ENCODE results near the gene SRMS.
A peak's percentile ranks its signal among the peaks of the same experiment; 100 is the strongest.

SRMS gene

GRCh38 chr20:63554361-63555278, 7.1 kb upstream of the SRMS start:
- no peak for TF ChIP-seq CTCF (conservative IDR thresholded peaks at IDR 0.05; ENCODE audit: low read depth, low read length)
- no peak overlapping the region for H2AFZ ChIP-seq (ENCODE audit: low read depth)
- peaks cover 68% of the 10 kb centered on the region for H3K27me3 ChIP-seq (ENCODE audit: insufficient read depth, low read depth)
- no peak overlapping the region for H3K9ac ChIP-seq
- no peaks in the 10 kb centered on the region for H3K79me2 ChIP-seq (ENCODE audit: insufficient read depth, low read depth)
- H3K4me1 ChIP-seq (ENCODE audit: low read depth, poor library complexity, severe bottlenecking) = peaks cover 17% of the 10 kb centered on the region
- no peaks in the 10 kb centered on the region for H4K20me1 ChIP-seq (ENCODE audit: insufficient read depth)
- peak overlapping the region; percentile 89; the same call in 1 of the 2 replicates for H3K4me2 ChIP-seq
- H3K4me3 ChIP-seq (IDR thresholded peaks at IDR 0.05; ENCODE audit: insufficient read depth, low read depth, low read length) = no peak overlapping the region
- no peak overlapping the region for H3K27ac ChIP-seq
- H3K36me3 ChIP-seq (ENCODE audit: insufficient read depth) = no peaks in the 10 kb centered on the region

DNA sequence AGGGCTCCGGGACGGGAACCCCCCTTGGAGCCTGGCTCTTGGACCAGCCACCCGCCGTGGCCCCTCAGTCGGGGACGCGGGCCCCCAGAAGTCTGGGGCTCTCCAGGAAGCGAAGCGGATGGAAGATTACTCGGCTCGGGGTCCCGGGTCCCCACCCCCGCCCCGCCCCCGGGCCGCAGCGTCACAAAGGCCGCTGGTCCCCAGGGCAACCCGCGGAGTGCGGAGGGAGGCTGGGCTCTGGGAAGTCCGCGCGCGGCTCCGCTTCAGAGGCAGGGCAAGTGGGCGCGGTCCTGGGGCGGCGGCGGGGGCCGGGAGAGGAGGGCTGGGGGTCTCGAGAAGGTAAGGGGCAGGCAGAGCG, 6.4 kb upstream of the SRMS start, which contains the start of gene FNDC11:
FNDC11 (plus strand) TSS at position 227 of the 358 bp plus-strand sequence. CDS start 1,505 bp downstream, outside the sequence.
- Histone ChIP-seq H3K36me3 (ENCODE audit: insufficient read depth) (no peaks in the 10 kb centered on the region), H4K20me1 (ENCODE audit: insufficient read depth) (no peaks in the 10 kb centered on the region), H3K4me3 (IDR thresholded peaks at IDR 0.05; ENCODE audit: insufficient read depth, low read depth, low read length) (no peak within 1 kb of the TSS), H2AFZ (ENCODE audit: low read depth) (peak within 1 kb of the TSS; percentile 64), H3K27ac (no peak within 1 kb of the TSS), H3K79me2 (ENCODE audit: insufficient read depth, low read depth) (no peaks in the 10 kb centered on the region), H3K9ac (no peak within 1 kb of the TSS), H3K27me3 (ENCODE audit: insufficient read depth, low read depth) (peaks cover 73% of the 10 kb centered on the region), H3K4me1 (ENCODE audit: low read depth, poor library complexity, severe bottlenecking) (peaks cover 17% of the 10 kb centered on the region), H3K4me2 (peak within 1 kb of the TSS; percentile 89)
- no peak for TF ChIP-seq CTCF (conservative IDR thresholded peaks at IDR 0.05; ENCODE audit: low read depth, low read length)

GRCh38 chr20:63553251-63553932, 5.8 kb upstream of the SRMS start:
- Histone ChIP-seq H2AFZ (ENCODE audit: low read depth) (peak overlapping the region; percentile 64), H3K4me1 (ENCODE audit: low read depth, poor library complexity, severe bottlenecking) (peaks cover 17% of the 10 kb centered on the region), H3K79me2 (ENCODE audit: insufficient read depth, low read depth) (no peaks in the 10 kb centered on the region), H3K27ac (no peak overlapping the region), H4K20me1 (ENCODE audit: insufficient read depth) (no peaks in the 10 kb centered on the region), H3K4me2 (peak overlapping the region; percentile 89), H3K9ac (no peak overlapping the region), H3K27me3 (ENCODE audit: insufficient read depth, low read depth) (peaks cover 78% of the 10 kb centered on the region), H3K36me3 (ENCODE audit: insufficient read depth) (no peaks in the 10 kb centered on the region), H3K4me3 (IDR thresholded peaks at IDR 0.05; ENCODE audit: insufficient read depth, low read depth, low read length) (no peak overlapping the region)
- TF ChIP-seq CTCF (conservative IDR thresholded peaks at IDR 0.05; ENCODE audit: low read depth, low read length) = no peak

DNA sequence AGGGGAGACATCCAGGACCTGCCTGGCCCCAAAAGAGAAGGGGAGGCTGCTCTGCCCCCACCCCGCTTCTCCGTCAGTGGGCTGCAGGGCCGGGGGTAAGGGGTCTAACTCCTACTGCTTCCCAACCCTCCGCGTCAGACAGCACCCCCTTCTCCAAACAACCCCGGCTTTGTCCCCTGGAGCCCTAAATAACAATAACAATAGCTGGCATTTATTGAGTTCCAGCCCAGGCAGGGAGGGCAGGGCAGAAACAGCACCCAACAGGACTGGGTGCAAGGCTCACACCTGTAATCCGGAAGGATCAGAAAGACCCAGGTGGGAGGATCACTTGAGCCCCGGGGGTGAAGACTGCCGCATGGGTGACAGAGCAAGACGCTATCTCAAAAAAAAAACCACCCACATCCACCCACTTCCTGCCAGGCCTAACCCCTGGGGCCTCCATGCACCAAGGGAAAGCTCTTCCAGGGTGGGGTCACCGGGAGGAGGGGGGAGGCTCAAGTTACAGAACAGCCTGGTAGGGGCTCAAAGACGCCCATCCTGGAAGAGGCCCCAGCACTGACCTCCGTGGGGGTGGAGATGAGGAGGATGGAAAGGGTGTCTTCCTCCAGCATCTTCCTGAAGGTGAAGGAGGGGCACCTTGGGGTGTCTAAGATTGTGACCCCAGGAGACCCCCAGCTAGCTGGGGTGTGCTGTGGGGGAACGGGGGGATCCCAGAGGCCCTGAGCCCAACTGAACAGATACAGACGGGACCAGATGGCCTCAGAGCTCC, 5.1 kb upstream of the SRMS start:
- no peak for TF ChIP-seq CTCF (conservative IDR thresholded peaks at IDR 0.05; ENCODE audit: low read depth, low read length)
- no peaks in the 10 kb centered on the region for H3K79me2 ChIP-seq (ENCODE audit: insufficient read depth, low read depth)
- no peaks in the 10 kb centered on the region for H3K36me3 ChIP-seq (ENCODE audit: insufficient read depth)
- H3K9ac ChIP-seq = no peak overlapping the region
- peaks cover 17% of the 10 kb centered on the region for H3K4me1 ChIP-seq (ENCODE audit: low read depth, poor library complexity, severe bottlenecking)
- peak overlapping the region; percentile 33; the same call in 1 of the 2 replicates for H3K4me2 ChIP-seq
- no peak overlapping the region for H3K4me3 ChIP-seq (IDR thresholded peaks at IDR 0.05; ENCODE audit: insufficient read depth, low read depth, low read length)
- H4K20me1 ChIP-seq (ENCODE audit: insufficient read depth) = no peaks in the 10 kb centered on the region
- H3K27me3 ChIP-seq (ENCODE audit: insufficient read depth, low read depth) = peaks cover 82% of the 10 kb centered on the region
- H2AFZ ChIP-seq (ENCODE audit: low read depth) = 0 out of 2 replicates have a peak overlapping the region, but pooled peaks have one; percentile 14
- H3K27ac ChIP-seq = no peak overlapping the region

All from KMS-11 (cell line).